Hematopoietic multipotent progenitor cell treated with erythropoietin and hydrocortisone succinate and interleukin-3 and kit ligand, for 17 days (in vitro differentiated cells): ENCODE results near the gene FAF2.

ENCODE experiments used
- DNase-seq: peaks from one replicate; pipeline ENCODE4 v3.0.0-alpha.2; 2015; ENCODE audit warnings: low spot score

The FAF2 gene

DNA sequence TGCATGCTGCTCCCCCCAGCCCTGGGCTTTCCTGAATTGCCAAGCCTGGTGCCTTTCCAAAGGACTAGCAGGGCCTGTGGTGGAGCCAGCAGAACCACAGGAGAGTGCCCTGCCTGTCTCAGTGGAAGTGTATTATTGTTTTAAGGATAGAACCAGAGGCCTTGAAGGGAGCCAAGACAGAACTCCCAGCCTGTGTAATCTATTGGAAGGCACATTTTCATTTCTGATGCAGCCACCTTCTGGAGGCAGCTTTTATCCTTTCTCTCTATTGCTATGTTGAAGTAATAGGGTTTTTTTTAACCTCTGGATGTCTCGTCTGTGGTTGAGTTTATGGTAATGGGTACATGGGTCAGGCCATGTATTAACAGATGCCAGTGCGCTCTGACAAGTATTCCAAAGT, 59.7 kb downstream of the FAF2 start:
- DNase-seq = no peak

DNA sequence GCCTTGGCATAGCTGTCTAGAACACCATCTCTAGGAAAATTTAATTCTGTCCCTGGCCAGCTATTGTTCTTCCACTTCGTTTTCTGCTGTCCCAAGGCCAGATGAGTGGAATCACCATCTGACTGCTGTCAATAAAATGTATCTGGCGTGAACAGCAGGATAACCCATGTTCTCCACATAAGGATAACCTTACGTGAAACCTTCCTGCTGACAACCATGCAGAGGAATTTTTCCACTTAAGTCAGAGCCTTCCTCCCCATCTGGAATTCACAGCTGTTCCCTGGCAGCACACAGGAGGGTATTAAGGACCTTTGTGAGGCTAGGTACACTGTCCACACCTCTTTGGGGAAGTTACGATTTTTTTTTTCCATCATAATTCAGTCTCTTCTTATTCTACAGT, 60.4 kb downstream of the FAF2 start:
- no peak for DNase-seq

DNA sequence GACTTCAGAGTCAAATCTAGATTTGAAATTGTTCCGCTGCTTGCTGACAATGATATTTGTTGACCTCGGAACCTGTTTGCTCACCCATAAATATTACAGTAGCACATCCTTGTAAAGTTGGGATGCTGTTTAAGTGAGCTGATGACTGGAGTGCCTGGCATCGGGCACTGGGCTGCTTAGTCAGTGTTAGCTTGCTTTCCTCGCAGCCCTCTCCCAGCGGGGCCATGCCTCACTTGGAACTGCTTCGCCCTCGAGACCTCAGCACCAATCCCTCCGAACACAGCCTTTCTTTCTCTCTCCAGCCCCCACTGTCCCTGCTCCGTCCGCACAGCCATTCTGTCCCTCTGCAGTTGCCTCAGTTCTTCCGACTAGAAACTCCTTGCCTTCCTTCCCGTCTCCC, 65.6 kb downstream of the FAF2 start:
- no peak for DNase-seq

DNA sequence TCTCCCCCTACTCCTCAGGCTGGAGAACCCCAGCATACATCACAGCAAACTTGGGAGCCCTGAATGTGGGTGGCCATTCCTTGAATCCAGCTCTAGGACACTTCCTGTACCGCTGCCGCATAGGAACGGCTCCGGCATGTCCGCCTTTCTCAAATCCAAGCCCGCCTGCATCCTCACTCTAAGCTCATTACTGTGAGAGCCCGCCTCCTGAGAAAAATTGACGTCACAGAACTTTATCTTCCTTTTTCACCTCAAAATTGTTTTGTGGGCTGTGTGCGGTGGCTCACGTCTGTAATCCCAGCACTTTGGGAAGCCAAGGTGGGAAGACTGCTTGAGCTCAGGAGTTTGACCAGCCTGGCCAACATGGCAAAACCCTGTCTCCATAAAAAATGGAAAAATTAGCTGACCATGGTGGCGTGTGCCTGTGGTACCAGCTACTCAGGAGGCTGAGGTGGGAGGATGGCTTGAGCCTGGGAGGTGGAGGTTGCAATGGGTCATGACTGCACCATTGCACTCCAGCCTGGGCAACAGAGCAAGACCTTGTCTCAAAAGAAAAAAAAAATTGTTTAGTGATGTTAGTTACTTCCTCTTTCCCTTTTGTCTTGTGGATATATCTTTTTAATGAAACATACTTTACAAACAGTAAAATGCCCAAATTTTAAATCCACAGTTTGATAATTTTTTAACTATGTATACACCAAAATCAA, 66.2 kb downstream of the FAF2 start:
- no peak for DNase-seq

DNA sequence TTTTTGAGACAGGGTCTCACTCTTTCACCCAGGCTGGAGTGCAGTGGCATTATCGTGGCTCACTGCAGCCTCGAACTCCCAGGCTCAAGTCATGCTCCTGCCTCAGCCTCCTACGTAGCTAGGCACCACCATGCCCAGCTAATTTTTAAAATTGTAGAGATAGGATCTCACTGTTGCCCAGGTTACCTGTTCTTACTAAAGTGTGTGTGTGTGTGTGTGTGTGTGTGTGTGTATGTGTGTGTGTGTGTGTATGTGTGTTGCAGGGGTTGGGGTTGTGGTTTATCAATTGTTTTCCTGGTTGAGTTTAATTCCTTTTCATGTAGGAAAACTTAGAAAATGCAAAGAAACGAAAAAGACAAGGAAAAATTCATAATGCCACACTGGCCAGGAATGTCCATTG, 67.2 kb downstream of the FAF2 start:
- no peak for DNase-seq

DNA sequence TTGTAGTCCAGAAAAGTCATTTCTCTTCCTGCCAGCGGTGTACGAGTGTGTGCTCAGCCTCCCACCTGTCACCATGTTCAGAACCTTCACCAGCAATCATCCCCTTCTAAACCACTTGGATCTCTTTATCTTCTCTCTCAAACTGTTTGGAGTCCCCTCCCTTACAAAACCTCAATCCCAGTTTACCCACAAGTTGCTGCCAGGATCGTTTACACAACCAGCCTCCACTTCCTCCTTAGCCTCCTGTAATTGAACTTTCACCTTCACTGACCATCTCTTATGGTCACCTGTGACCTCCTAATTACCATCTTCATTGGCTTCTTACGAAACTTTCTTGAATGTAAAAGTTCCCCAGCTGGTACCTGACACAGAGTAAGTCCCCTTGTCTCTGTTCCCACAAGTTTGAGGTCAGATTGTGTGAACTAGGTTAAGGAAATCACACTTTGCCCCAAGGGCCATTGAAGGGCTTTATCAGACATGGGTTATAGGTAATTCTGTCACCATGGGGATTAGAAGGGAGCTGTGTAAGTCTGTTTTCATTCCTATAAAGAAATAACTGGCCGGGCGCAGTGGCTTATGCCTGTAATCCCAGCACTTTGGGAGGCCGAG, 69.0 kb downstream of the FAF2 start:
- no peak for DNase-seq

DNA sequence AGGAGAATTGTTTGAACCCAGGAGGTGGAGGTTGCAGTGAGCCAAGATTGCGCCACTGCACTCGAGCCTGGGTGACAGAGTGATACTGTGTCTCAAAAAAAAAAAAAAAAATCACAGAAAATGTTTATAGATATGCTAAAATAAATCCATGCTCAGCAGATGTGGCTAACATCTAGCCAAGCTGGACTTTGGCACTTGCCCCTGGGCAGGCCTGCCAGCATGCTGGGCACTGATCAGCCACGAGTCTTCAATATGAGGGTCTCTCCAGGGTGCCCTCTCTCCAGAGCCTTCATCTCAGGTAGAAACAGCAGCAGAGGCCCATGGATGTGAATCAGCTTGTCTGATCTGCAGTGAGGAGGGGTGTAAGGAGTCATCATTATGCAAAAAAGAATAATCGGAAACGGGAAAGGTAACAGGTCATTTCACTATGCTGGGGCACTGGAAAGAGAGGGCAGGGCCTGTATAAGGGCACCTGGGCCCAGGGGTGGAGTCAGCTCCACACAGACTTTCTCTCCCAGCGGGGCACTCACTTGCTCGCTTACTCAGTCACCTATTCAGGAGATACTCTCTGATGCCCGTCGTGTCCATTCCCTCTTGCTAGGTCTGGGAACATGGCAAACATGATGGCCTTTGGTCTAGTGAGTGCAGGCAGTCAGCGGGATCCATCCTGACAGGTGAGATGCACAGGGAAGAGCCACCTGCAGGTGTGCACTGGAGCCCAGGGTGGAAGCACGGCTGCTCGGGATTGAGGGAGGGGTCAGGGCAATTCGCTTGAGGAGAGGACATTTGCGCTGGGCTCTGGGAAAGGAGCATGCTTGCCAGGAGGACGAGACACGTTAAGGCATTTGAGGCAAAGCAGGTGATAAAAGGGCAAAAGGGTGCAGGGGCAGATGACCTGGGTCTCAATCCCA, 71.9 kb downstream of the FAF2 start:
- DNase-seq = no peak

DNA sequence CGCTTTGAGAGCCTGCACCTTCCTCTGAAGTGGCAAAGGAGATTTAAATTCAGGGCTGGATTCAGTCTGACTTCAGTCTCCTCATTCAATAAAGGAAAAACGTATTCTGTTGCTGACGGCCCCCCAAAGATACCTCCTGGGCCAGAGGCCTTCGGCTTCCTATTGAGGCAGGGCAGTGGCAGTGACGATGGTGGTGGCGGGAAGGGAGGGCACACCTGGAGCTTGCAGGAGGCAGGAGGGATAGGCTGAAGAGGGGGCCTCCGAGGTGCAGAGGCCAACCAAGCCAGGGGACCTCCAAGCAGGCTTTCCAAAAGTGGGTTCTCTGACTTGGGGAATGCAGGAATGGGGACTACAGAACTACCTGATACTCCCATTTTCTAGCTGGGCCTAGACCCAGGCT, 73.1 kb downstream of the FAF2 start:
- no peak for DNase-seq

DNA sequence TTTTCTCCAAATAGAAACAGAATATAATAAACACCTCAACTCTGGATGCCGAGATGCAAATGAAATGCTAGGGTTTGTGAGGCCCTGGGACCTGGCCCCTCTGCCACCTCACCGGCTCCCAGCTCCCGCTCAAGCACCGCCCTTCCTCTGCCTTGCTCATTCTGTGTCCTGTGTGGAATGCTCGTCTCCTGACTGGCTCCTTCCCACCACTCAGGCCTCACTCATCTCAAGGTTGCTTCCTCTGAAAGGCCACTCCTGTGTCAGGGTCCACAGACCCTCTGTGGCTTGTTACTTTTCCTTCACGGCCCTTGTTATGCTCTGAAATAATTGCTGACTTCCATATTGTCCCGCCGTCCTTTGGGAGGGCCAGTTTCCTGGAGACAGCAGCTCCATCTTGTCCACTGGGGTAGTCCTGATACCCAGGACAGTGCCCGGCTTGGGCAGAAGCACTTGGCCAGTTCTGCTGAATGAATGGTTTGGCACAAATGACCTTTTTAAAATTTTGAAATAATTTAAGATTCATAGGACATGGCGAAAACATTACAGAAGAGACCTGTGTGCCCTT, 73.6 kb downstream of the FAF2 start:
- no peak for DNase-seq

DNA sequence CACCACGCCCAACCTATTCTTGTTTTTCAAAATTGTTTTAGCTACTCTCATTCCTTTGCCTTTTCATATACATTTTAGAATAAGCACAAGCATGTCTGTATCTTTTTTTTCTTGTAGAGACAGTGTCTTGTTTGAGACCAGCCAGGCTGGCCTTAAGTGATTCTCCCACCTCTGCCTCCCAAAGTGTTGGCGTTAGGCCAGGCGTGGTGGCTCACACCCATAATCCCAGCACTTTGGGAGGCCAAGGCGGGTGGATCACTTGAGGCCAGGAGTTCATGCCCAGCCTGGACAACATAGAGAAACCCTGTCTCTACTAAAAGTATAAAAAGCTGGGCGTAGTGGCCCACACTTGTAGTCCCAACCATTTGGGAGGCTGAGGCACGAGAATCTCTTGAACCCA, 76.0 kb downstream of the FAF2 start:
- DNase-seq = no peak

DNA sequence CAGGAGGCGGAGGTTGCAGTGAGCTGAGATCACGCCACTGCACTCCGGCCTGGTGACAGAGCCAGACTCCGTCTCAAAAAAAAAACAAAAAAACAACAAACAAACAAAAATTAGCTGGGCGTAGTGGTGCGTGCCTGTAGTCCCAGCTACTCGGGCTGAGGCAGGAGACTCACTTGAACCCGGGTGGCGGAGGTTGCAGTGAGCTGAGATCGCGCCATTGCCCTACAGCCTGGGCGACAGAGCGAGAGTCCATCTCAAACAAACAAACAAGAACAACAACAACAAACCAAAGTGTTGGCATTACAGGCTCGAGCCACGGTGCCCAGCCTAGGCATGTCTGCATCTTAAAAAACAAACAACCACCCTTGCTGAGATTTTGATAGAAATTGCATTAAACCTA, 76.8 kb downstream of the FAF2 start:
- DNase-seq = no peak

DNA sequence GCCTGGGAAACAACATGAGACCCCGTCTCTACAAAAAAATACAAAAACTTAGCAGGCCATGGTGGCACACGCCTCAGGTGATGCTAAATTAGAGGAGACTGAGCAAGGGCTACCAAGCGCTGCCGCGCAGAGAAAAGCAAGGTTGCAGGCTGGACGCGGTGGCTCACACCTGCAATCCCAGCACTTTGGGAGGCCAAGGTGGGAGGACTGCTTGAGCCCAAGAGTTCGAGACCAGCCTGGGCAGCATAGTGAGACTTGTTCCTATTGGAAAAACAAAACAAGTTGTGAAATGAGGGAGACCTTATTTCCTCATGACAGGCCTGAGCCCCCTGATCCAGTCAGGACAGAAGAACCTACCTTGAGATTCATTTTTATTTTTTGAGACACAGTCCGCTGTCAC, 77.5 kb downstream of the FAF2 start:
- no peak for DNase-seq

DNA sequence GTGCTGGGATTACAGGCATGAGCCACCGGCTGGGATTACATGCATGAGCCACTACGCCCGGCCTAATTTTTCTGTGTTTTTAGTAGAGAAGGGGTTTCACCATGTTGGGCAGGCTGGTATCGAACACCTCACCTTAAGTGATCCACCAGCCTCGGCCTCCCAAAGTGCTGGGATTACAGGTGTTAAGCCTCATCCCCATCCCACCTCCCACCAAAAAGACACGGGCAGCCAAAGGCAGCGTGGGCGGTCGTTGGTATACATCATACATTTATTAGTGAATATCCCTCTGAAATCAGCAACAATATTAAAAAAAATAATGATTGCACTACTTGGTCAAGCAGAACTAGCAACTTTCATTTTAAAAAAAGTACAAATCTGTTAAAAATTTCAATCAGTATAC, 78.3 kb downstream of the FAF2 start:
- DNase-seq = no peak

DNA sequence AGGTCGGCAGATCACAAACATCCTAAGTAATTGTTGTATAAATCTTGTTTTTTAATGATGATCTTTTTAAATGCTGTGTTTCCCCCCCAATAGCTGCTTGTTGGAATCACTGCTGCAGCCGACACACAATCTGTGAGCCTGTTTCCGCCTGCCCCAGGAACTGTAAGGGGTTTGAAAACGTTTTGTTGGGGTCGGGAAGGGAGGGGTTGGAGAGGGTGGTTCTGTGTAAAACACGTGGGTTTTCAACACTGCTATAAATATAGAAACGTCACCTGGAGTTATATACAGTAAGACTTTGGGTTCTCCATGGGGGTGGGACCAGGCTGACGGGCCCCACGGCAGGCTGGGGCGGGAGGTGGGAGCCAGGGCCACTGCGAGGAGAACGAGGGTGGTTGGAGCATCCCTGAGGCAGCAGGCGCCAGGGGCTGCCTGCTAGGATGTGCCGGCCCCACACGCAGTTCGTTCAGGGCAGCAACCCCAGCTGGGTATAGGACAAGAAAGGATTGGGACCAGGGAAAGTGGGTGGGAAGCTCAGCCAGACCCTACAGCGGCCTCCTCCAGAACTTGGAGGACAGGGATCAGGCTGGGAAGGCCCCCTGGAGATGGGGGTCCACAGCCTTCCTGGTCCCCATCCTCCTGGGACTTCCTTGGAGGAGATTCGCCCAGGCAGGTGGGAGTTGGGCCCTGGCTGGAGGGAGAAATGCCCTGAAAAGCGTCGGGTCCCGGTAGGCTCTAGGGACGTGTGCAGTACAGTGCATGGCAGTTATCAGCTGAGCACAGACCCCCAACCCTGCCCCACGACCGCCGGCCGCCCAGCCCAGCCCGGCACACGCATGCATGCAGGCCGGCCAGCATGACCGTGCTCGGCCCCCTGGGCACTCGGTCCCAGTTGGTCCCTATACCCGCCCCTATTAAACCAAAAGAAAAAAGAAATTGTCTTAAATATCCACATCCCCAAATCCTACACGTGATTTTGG, 79.3 kb downstream of the FAF2 start:
- DNase-seq = no peak

DNA sequence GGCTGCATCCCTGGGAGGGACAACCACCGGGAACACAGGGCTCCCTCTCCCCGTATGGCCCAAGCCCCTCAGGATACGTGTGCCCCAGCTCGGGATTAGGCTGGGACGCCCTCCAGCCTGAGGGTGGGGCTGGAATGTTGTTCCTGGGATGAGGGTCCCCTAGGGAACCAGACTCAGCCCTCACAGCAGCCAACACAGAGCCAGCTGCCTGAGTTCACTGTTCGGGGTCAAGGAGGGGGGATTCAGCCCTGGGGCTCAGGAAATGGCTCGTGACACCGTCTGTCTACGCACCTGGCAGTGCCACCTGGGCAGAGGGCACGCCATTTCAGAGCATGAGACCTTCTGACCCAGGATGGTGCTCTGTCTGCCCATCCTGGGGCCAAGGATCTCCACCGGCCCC, 80.1 kb downstream of the FAF2 start:
- no peak for DNase-seq

DNA sequence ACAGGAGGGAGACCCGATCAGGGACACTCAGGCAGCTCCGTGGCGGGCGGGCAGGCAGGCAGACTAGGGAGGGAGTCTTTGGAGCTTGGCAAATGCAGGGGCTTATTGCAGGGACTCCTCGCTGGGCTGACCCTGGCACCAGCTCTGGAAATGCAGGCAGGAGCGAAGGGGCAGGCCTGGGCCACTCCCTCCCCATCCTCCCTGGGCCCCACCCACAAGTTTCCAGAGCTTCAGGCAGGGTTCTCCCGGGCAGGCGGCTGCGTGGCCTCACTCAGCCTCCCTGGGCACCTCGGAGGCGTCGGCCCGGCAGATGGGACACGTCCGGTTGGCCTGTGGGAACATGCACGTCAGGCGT, 80.6 kb downstream of the FAF2 start:
- DNase-seq = no peak

DNA sequence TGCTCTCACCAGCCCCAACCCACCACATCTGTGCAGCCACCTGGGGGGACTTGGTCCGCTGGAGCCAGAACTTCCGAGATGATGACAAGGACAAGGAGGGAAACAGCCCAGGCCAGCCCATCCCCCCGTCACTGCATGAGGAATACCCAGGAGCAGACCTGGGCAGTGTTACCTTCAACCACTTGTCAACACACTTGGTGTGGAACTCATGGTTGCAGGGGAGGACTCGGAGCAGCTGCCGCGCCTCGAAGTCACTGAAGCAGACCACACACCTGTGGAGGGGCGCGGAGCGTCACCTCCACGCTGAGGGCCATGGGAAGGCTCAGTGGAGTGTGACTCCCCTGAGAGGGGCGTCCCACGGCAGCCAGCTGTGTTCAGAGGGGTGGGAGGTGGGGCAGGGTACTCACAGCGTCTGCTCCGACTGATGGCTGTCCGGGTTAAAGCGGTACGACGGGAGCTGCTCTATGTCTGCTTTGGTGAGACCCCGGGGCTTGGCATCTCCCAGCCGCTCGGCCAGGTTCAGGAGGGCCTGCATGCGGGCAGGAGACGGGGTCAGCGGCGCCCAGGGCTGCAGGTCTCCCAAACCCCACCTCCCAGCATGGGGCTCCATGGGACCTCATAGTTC, 81.0 kb downstream of the FAF2 start:
- DNase-seq = no peak

DNA sequence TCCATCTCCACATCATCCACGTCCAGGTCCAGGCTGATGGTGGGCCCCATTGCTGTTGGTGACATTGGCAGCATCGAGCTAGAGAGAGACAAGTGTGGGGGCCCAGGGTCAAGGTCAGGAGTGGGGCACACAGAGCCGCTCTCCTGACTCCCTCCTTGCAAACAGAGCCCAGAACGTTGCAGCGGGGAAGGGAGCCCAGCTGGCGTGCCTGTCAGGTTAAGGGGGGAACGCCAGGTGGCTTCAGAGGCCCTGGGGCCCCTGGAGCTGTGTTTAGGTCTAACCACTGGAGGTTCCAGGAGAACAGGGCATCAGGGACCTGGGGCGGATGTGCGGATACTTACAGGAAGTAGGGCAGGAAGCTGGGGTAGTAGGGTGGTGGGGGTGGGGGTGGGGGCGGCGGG, 81.6 kb downstream of the FAF2 start:
- no peak for DNase-seq

DNA sequence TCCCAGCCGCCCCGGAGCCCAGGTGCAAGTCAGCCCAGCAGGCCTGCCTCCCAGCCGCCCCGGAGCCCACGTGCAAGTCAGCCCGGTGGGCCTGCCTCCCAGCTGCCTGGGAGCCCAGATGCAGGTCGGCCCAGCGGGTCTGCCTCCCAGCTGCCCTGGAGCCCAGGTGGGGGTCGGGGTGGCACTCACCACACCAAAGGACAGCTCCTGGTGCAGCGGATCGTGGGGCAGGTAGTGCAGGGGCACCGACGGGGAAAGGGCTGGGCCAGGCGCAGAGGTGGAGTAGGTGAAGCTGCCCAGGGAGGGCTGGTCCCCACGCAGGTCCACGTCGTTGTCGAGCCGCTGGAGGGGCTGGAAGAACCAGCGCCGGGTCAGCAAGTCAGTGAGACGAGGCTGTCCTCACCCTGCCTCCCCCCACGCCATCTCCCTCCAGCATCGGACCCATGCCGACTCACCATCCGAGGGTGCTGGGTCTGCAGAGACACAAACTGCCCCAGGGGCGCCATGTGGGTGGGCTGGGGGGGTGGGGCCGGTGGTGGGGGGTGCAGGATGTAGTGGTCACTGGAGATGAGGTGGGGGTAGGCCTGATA, 82.3 kb downstream of the FAF2 start:
- DNase-seq = no peak

DNA sequence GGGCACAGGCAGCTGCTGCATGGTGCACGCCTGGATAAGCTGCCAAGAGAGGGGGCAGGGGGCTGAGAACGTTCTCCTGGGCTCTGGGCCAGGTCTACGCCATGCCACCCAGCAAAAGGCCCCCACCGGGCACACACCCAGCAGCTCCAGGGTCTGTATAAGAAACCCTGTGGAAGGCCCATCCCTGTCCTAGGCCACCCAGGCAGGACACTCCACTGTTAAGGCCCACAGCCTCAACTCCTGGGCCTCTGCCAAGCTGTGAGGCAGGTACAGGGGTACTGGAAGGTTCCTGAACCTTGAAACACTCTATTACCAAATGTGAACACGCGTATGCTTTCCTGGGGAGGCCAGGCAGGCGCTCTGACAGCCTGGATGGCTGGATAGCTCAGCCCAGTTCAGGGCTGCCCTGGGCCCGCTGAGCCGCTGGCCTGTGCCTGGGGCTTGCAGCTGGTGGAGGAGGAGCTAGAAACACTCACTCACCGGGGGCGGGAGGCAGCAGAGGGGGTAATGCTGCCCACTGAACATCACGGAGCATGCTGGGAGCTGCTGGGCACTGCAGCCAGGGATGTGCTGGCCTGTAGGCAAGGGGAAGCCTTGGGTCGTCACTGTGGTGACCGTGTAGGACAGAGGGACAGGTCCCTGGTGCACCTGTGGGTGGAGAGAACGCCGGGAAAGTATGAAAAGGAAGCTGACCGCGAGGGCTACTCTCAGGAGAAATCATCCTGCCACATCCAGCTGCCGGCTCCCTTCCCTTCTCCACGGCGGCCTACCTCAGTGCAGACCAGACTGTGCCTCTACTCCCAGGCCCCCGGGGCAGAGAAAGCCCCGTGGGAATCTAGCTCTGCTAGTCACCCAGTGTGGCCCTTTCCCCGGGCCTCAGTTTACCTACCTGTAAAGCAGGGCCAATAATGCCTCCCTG, 83.1 kb downstream of the FAF2 start:
- no peak for DNase-seq
